MCF 10A (cell line): ENCODE data around the gene ULK4. TPM values are rescaled to one million over a fixed set of nuclear protein-coding genes. Genes with fewer than 3 reads are reported as not detected.

Experiments used
- BruUV-seq: library from RNA; stranded (reverse); fragments of 400-500 nt; replicated peaks from 2 replicates; lab custom pipeline; 2021; lab: Mats Ljungman, UMichigan
- CTCF ChIA-PET: fragments of 300-600 bp; sonication (Branson Sonifier 250); formaldehyde crosslinking; extraction: SDS; loops from one replicate; lab custom pipeline; 2021; ENCODE audit warnings: antibody characterized with exemption, inconsistent platforms; lab: Yijun Ruan, JAX
- POLR2A ChIA-PET: fragments of 300-600, 350-650 bp; sonication (Branson Sonifier 250); formaldehyde crosslinking; extraction: SDS; loops from one replicate; lab custom pipeline; 2020; ENCODE audit warnings: antibody characterized with exemption, inconsistent platforms; lab: Yijun Ruan, JAX
- DNase-seq: peaks from one replicate; pipeline ENCODE4 v3.0.0-alpha.2; 2018; ENCODE audit not compliant: unreplicated experiment
- H3K27ac Mint-ChIP-seq: one replicate; pipeline ENCODE4 v1.8.0; 2022; ENCODE audit warnings: mild to moderate bottlenecking, low read depth, mixed read lengths; ENCODE audit not compliant: unreplicated experiment
- H3K27me3 Mint-ChIP-seq: one replicate; pipeline ENCODE4 v1.8.0; 2022; ENCODE audit warnings: mixed read lengths; ENCODE audit not compliant: insufficient read depth, unreplicated experiment
- H3K36me3 Mint-ChIP-seq: one replicate; pipeline ENCODE4 v1.8.0; 2022; ENCODE audit warnings: mild to moderate bottlenecking, moderate library complexity, mixed read lengths; ENCODE audit not compliant: insufficient read depth, unreplicated experiment
- H3K4me1 Mint-ChIP-seq: one replicate; pipeline ENCODE4 v1.8.0; 2022; ENCODE audit warnings: mixed read lengths; ENCODE audit not compliant: insufficient read depth, unreplicated experiment
- H3K4me3 Mint-ChIP-seq: one replicate; pipeline ENCODE4 v1.8.0; 2022; ENCODE audit warnings: mild to moderate bottlenecking, moderate library complexity, mixed read lengths; ENCODE audit not compliant: unreplicated experiment
- H3K9me3 Mint-ChIP-seq: one replicate; pipeline ENCODE4 v1.8.0; 2022; ENCODE audit warnings: mixed read lengths; ENCODE audit not compliant: unreplicated experiment
- intact Hi-C: fragments of 100-400 bp; cut with micrococcal nuclease; formaldehyde crosslinking; loops from 2 replicates; pipeline ENCODE4 v1.14.1; 2022
- total RNA-seq: library from RNA; stranded (reverse); gene quantifications from 2 replicates; pipeline ENCODE4 v1.2.3, GENCODE V29; 2022
- TF ChIP-seq, protein P1 (sequence below): fragments of 200-600 bp; IDR thresholded peaks from one replicate; pipeline ENCODE4 v1.8.0; 2022; ENCODE audit warnings: antibody characterized with exemption, mild to moderate bottlenecking; ENCODE audit not compliant: unreplicated experiment

ULK4 gene
- total RNA-seq, 1 experiment from 2014 or later = 7.8 TPM

DNA sequence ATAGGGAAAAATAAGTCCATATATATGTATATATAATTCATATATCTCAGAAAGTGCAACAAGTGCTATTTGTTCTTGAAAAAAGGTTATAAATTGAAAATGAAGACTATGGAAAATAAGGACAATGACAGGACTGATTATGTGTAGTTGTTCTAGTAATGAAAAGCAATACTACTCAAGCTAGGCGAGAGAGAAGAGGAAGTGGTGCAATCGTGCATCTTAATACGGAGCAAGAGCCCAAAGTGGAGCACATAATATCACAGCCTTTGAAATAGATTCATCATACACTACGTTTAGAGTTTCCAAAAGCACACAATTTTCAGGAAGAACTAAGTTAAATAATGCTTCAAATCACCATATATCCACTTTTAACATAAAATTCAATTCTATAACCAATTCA lies 87.9 kb downstream of the ULK4 start:
- TF ChIP-seq, protein P1, sequence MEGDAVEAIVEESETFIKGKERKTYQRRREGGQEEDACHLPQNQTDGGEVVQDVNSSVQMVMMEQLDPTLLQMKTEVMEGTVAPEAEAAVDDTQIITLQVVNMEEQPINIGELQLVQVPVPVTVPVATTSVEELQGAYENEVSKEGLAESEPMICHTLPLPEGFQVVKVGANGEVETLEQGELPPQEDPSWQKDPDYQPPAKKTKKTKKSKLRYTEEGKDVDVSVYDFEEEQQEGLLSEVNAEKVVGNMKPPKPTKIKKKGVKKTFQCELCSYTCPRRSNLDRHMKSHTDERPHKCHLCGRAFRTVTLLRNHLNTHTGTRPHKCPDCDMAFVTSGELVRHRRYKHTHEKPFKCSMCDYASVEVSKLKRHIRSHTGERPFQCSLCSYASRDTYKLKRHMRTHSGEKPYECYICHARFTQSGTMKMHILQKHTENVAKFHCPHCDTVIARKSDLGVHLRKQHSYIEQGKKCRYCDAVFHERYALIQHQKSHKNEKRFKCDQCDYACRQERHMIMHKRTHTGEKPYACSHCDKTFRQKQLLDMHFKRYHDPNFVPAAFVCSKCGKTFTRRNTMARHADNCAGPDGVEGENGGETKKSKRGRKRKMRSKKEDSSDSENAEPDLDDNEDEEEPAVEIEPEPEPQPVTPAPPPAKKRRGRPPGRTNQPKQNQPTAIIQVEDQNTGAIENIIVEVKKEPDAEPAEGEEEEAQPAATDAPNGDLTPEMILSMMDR = no peak
- ChIA-PET CTCF (interaction anchor here (0.7 to 5.5 kb wide), 5 partner anchors 230 to 1294 kb away, joined by 3 to 46 read pairs (median 4); no protein-coding TSS in a partner anchor), POLR2A (no interaction called here)
- DNase-seq = no peak
- Mint-ChIP-seq H3K4me3 (no peak overlapping the region), H3K36me3 (no peaks in the 10 kb centered on the region), H3K4me1 (peaks cover 8% of the 10 kb centered on the region), H3K9me3 (peaks cover 7% of the 10 kb centered on the region), H3K27me3 (no peaks in the 10 kb centered on the region), H3K27ac (no peak overlapping the region)
- intact Hi-C loops = no loop called here
- BruUV-seq = no TSS peak

DNA sequence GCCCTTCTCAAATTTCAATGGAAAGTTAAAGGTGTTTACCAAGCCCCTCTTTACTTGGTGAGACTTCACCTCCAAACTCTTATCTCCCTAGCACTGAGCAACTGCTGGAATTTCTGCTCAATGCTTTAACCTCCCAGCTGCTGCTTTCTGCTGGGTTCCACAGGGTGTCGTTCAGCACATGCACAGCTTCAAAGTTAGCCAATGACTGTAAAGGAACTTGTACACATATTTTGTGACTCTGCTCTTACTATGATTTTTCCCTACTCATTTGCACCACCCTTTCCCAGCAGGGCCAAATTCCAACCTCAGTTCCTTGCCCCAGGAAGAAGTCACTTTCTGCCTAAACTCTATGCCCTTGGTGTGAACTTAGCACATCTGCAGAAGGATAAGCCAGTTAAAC lies 89.7 kb downstream of the ULK4 start:
- H3K27me3 Mint-ChIP-seq = no peaks in the 10 kb centered on the region
- peaks cover 8% of the 10 kb centered on the region for H3K4me1 Mint-ChIP-seq
- H3K27ac Mint-ChIP-seq = no peak overlapping the region
- no TSS peak for BruUV-seq
- POLR2A ChIA-PET = no interaction called here
- TF ChIP-seq, protein P1 = no peak
- peaks cover 7% of the 10 kb centered on the region for H3K9me3 Mint-ChIP-seq
- intact Hi-C loops = no loop called here
- no peaks in the 10 kb centered on the region for H3K36me3 Mint-ChIP-seq
- CTCF ChIA-PET = interaction anchor here (0.6 to 5.5 kb wide), 7 partner anchors 10 to 1680 kb away, joined by 3 to 46 read pairs (median 4); no protein-coding TSS in a partner anchor
- peak; percentile 3 for DNase-seq
- no peak overlapping the region for H3K4me3 Mint-ChIP-seq

GRCh38 chr3:41867533-41867932 lies 94.4 kb downstream of the ULK4 start:
- Mint-ChIP-seq H3K27me3 (no peaks in the 10 kb centered on the region), H3K9me3 (peaks cover 7% of the 10 kb centered on the region), H3K4me3 (no peak overlapping the region), H3K36me3 (no peaks in the 10 kb centered on the region), H3K4me1 (peaks cover 8% of the 10 kb centered on the region), H3K27ac (no peak overlapping the region)
- intact Hi-C loops = no loop called here
- BruUV-seq = no TSS peak
- ChIA-PET CTCF (interaction anchor here (0.6 to 1.5 kb wide), 3 partner anchors 14 to 1148 kb away, joined by 3 to 6 read pairs (median 6); no protein-coding TSS in a partner anchor), POLR2A (no interaction called here)
- TF ChIP-seq, protein P1 = no peak
- DNase-seq = no peak

DNA sequence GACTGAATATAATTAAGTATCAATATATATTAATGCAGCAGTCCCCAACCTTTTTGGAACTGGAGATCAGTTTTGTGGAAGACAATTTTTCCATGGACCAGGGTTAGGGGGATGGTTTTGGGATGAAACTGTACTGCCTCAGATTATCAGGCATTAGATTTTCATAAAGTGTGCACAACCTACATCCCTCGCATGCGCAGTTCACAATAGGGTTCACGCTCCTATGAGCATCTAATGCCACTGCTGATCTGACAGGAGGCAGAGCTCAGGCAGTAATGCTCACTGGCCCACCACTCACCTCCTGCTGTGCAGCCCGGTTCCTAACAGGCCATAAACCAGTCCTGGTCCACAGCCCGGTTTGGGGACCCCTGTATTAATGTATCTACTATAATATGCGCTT lies 95.6 kb downstream of the ULK4 start:
- Mint-ChIP-seq H3K27me3 (no peaks in the 10 kb centered on the region), H3K9me3 (peaks cover 7% of the 10 kb centered on the region), H3K27ac (no peak overlapping the region), H3K4me3 (no peak overlapping the region), H3K36me3 (no peaks in the 10 kb centered on the region), H3K4me1 (no peaks in the 10 kb centered on the region)
- CTCF ChIA-PET = interaction anchor here (0.6 to 1.5 kb wide), 4 partner anchors 16 to 1282 kb away, joined by 4 to 6 read pairs (median 6); no protein-coding TSS in a partner anchor
- TF ChIP-seq, protein P1 = no peak
- intact Hi-C loops = no loop called here
- no TSS peak for BruUV-seq
- POLR2A ChIA-PET = no interaction called here
- DNase-seq = no peak
